ENCODE data around the gene LYG2. TPM values are rescaled to one million over a fixed set of nuclear protein-coding genes. Genes with fewer than 3 reads are reported as not detected.

LYG2 gene
- total RNA-seq, 1 donor from 2014 or later, result not detected

- Mint-ChIP-seq H3K4me3 (ENCODE audit: unreplicated experiment) (no peak overlapping the region), H3K4me1 (ENCODE audit: low read depth, unreplicated experiment) (no peaks in the 10 kb centered on the region), H3K27me3 (ENCODE audit: unreplicated experiment) (peaks cover 1% of the 10 kb centered on the region), H3K9me3 (ENCODE audit: unreplicated experiment) (no peaks in the 10 kb centered on the region), H3K27ac (ENCODE audit: unreplicated experiment) (no peak overlapping the region), H3K36me3 (ENCODE audit: unreplicated experiment) (no peaks in the 10 kb centered on the region)
- no peak for DNase-seq
- TF ChIP-seq CTCF (IDR thresholded peaks at IDR 0.05; ENCODE audit: partially characterized antibody, unreplicated experiment), result no peak
Measured at GRCh38 chr2:99260184-99260583, 4.7 kb upstream of the LYG2 start.

- Mint-ChIP-seq H3K9me3 (ENCODE audit: unreplicated experiment) (no peaks in the 10 kb centered on the region), H3K4me1 (ENCODE audit: low read depth, unreplicated experiment) (no peaks in the 10 kb centered on the region), H3K36me3 (ENCODE audit: unreplicated experiment) (no peaks in the 10 kb centered on the region)
Measured at GRCh38 chr2:99259465-99259864, 4.0 kb upstream of the LYG2 start.

GRCh38 chr2:99256677-99257076, 1.2 kb upstream of the LYG2 start:
- Mint-ChIP-seq H3K27me3 (ENCODE audit: unreplicated experiment) (no peaks in the 10 kb centered on the region), H3K4me1 (ENCODE audit: low read depth, unreplicated experiment) (no peaks in the 10 kb centered on the region), H3K9me3 (ENCODE audit: unreplicated experiment) (no peaks in the 10 kb centered on the region), H3K36me3 (ENCODE audit: unreplicated experiment) (peaks cover 4% of the 10 kb centered on the region), H3K27ac (ENCODE audit: unreplicated experiment) (no peak overlapping the region), H3K4me3 (ENCODE audit: unreplicated experiment) (no peak overlapping the region)
- DNase-seq, result no peak
- TF ChIP-seq CTCF (IDR thresholded peaks at IDR 0.05; ENCODE audit: partially characterized antibody, unreplicated experiment), result no peak

More at GRCh38 chr2:99259465-99259864, 4.0 kb upstream of the LYG2 start:
- Mint-ChIP-seq H3K27ac (ENCODE audit: unreplicated experiment) (no peak overlapping the region), H3K27me3 (ENCODE audit: unreplicated experiment) (peaks cover 1% of the 10 kb centered on the region), H3K4me3 (ENCODE audit: unreplicated experiment) (no peak overlapping the region)
- DNase-seq, result no peak
- TF ChIP-seq CTCF (IDR thresholded peaks at IDR 0.05; ENCODE audit: partially characterized antibody, unreplicated experiment), result no peak

GRCh38 chr2:99249951-99250350, 5.5 kb downstream of the LYG2 start:
- Mint-ChIP-seq H3K4me3 (ENCODE audit: unreplicated experiment) (no peak overlapping the region), H3K27me3 (ENCODE audit: unreplicated experiment) (no peaks in the 10 kb centered on the region), H3K36me3 (ENCODE audit: unreplicated experiment) (peaks cover 9% of the 10 kb centered on the region), H3K4me1 (ENCODE audit: low read depth, unreplicated experiment) (no peaks in the 10 kb centered on the region), H3K27ac (ENCODE audit: unreplicated experiment) (no peak overlapping the region), H3K9me3 (ENCODE audit: unreplicated experiment) (peaks cover 7% of the 10 kb centered on the region)
- no peak for TF ChIP-seq CTCF (IDR thresholded peaks at IDR 0.05; ENCODE audit: partially characterized antibody, unreplicated experiment)
- no peak for DNase-seq

GRCh38 chr2:99242151-99242550, 13.3 kb downstream of the LYG2 start:
- no peak overlapping the region for H3K4me3 Mint-ChIP-seq (ENCODE audit: unreplicated experiment)
- H3K4me1 Mint-ChIP-seq (ENCODE audit: low read depth, unreplicated experiment), result no peaks in the 10 kb centered on the region
- H3K27me3 Mint-ChIP-seq (ENCODE audit: unreplicated experiment), result no peaks in the 10 kb centered on the region
- H3K9me3 Mint-ChIP-seq (ENCODE audit: unreplicated experiment), result peaks cover 2% of the 10 kb centered on the region
- no peak for DNase-seq
- no peaks in the 10 kb centered on the region for H3K36me3 Mint-ChIP-seq (ENCODE audit: unreplicated experiment)
- no peak for TF ChIP-seq CTCF (IDR thresholded peaks at IDR 0.05; ENCODE audit: partially characterized antibody, unreplicated experiment)
- no peak overlapping the region for H3K27ac Mint-ChIP-seq (ENCODE audit: unreplicated experiment)

Measured in glutamatergic neuron (in vitro differentiated cells).